ENCODE measurements around the gene PPM1L.

The PPM1L gene

GRCh38 chr3:160927620-160928019 is 171.6 kb downstream of the PPM1L start:
- no peaks in the 10 kb centered on the region for H3K27me3 ChIP-seq (ENCODE audit: control insufficient read depth in 1 of 2, insufficient read depth in 2 of 2, low read length in 2 of 2)
- no peak overlapping the region for H3K4me3 ChIP-seq (ENCODE audit: low read length in 2 of 2)
- H3K36me3 ChIP-seq (ENCODE audit: control insufficient read depth in 2 of 2, insufficient read depth in 2 of 2, low read length in 2 of 2) = no peaks in the 10 kb centered on the region
- no peaks in the 10 kb centered on the region for H3K9me3 ChIP-seq (ENCODE audit: control insufficient read depth in 2 of 2, low read length in 2 of 2)
- no peak overlapping the region for H3K27ac ChIP-seq (ENCODE audit: low read length)
- no peak overlapping the region for H3K9ac ChIP-seq (ENCODE audit: low read length in 2 of 2)
- no peaks in the 10 kb centered on the region for H3K4me1 ChIP-seq (ENCODE audit: control insufficient read depth, insufficient read depth, low read length)

GRCh38 chr3:160928183-160928726 is 172.2 kb downstream of the PPM1L start:
- H3K36me3 ChIP-seq (ENCODE audit: control insufficient read depth in 2 of 2, insufficient read depth in 2 of 2, low read length in 2 of 2) = no peaks in the 10 kb centered on the region
- H3K27me3 ChIP-seq (ENCODE audit: control insufficient read depth in 1 of 2, insufficient read depth in 2 of 2, low read length in 2 of 2) = no peaks in the 10 kb centered on the region
- H3K9ac ChIP-seq (ENCODE audit: low read length in 2 of 2) = no peak overlapping the region
- no peak overlapping the region for H3K27ac ChIP-seq (ENCODE audit: low read length)
- no peak overlapping the region for H3K4me3 ChIP-seq (ENCODE audit: low read length in 2 of 2)
- H3K9me3 ChIP-seq (ENCODE audit: control insufficient read depth in 2 of 2, low read length in 2 of 2) = no peaks in the 10 kb centered on the region
- no peaks in the 10 kb centered on the region for H3K4me1 ChIP-seq (ENCODE audit: control insufficient read depth, insufficient read depth, low read length)

GRCh38 chr3:160929595-160929994 is 173.6 kb downstream of the PPM1L start:
- no peak overlapping the region for H3K9ac ChIP-seq (ENCODE audit: low read length in 2 of 2)
- no peaks in the 10 kb centered on the region for H3K27me3 ChIP-seq (ENCODE audit: control insufficient read depth in 1 of 2, insufficient read depth in 2 of 2, low read length in 2 of 2)
- no peak overlapping the region for H3K4me3 ChIP-seq (ENCODE audit: low read length in 2 of 2)
- no peaks in the 10 kb centered on the region for H3K36me3 ChIP-seq (ENCODE audit: control insufficient read depth in 2 of 2, insufficient read depth in 2 of 2, low read length in 2 of 2)
- no peak overlapping the region for H3K27ac ChIP-seq (ENCODE audit: low read length)
- no peaks in the 10 kb centered on the region for H3K9me3 ChIP-seq (ENCODE audit: control insufficient read depth in 2 of 2, low read length in 2 of 2)
- peaks cover 2% of the 10 kb centered on the region for H3K4me1 ChIP-seq (ENCODE audit: control insufficient read depth, insufficient read depth, low read length)

- no peaks in the 10 kb centered on the region for H3K36me3 ChIP-seq (ENCODE audit: control insufficient read depth in 2 of 2, insufficient read depth in 2 of 2, low read length in 2 of 2)
Measured at GRCh38 chr3:160931474-160931873, 175.4 kb downstream of the PPM1L start.

GRCh38 chr3:160935413-160936095 is 179.5 kb downstream of the PPM1L start:
- no peaks in the 10 kb centered on the region for H3K9me3 ChIP-seq (ENCODE audit: control insufficient read depth in 2 of 2, low read length in 2 of 2)
- no peaks in the 10 kb centered on the region for H3K27me3 ChIP-seq (ENCODE audit: control insufficient read depth in 1 of 2, insufficient read depth in 2 of 2, low read length in 2 of 2)
- H3K36me3 ChIP-seq (ENCODE audit: control insufficient read depth in 2 of 2, insufficient read depth in 2 of 2, low read length in 2 of 2) = no peaks in the 10 kb centered on the region
- no peak overlapping the region for H3K27ac ChIP-seq (ENCODE audit: low read length)
- no peak overlapping the region for H3K4me3 ChIP-seq (ENCODE audit: low read length in 2 of 2)
- H3K9ac ChIP-seq (ENCODE audit: low read length in 2 of 2) = no peak overlapping the region
- H3K4me1 ChIP-seq (ENCODE audit: control insufficient read depth, insufficient read depth, low read length) = peaks cover 2% of the 10 kb centered on the region

More at GRCh38 chr3:160931474-160931873, 175.4 kb downstream of the PPM1L start:
- H3K9ac ChIP-seq (ENCODE audit: low read length in 2 of 2) = no peak overlapping the region
- no peak overlapping the region for H3K4me3 ChIP-seq (ENCODE audit: low read length in 2 of 2)
- no peak overlapping the region for H3K27ac ChIP-seq (ENCODE audit: low read length)
- no peaks in the 10 kb centered on the region for H3K27me3 ChIP-seq (ENCODE audit: control insufficient read depth in 1 of 2, insufficient read depth in 2 of 2, low read length in 2 of 2)
- H3K9me3 ChIP-seq (ENCODE audit: control insufficient read depth in 2 of 2, low read length in 2 of 2) = no peaks in the 10 kb centered on the region
- H3K4me1 ChIP-seq (ENCODE audit: control insufficient read depth, insufficient read depth, low read length) = peaks cover 2% of the 10 kb centered on the region

- Histone ChIP-seq H3K36me3 (ENCODE audit: control insufficient read depth in 2 of 2, insufficient read depth in 2 of 2, low read length in 2 of 2) (no peaks in the 10 kb centered on the region), H3K4me3 (ENCODE audit: low read length in 2 of 2) (no peak overlapping the region), H3K4me1 (ENCODE audit: control insufficient read depth, insufficient read depth, low read length) (no peaks in the 10 kb centered on the region), H3K27me3 (ENCODE audit: control insufficient read depth in 1 of 2, insufficient read depth in 2 of 2, low read length in 2 of 2) (no peaks in the 10 kb centered on the region), H3K27ac (ENCODE audit: low read length) (no peak overlapping the region), H3K9ac (ENCODE audit: low read length in 2 of 2) (no peak overlapping the region), H3K9me3 (ENCODE audit: control insufficient read depth in 2 of 2, low read length in 2 of 2) (no peaks in the 10 kb centered on the region)
Measured at GRCh38 chr3:160941885-160942494, 186.0 kb downstream of the PPM1L start.

GRCh38 chr3:160943996-160944395 is 188.0 kb downstream of the PPM1L start:
- H3K27me3 ChIP-seq (ENCODE audit: control insufficient read depth in 1 of 2, insufficient read depth in 2 of 2, low read length in 2 of 2) = no peaks in the 10 kb centered on the region
- H3K4me3 ChIP-seq (ENCODE audit: low read length in 2 of 2) = no peak overlapping the region
- no peaks in the 10 kb centered on the region for H3K36me3 ChIP-seq (ENCODE audit: control insufficient read depth in 2 of 2, insufficient read depth in 2 of 2, low read length in 2 of 2)
- no peak overlapping the region for H3K9ac ChIP-seq (ENCODE audit: low read length in 2 of 2)
- H3K27ac ChIP-seq (ENCODE audit: low read length) = no peak overlapping the region
- H3K4me1 ChIP-seq (ENCODE audit: control insufficient read depth, insufficient read depth, low read length) = no peaks in the 10 kb centered on the region
- H3K9me3 ChIP-seq (ENCODE audit: control insufficient read depth in 2 of 2, low read length in 2 of 2) = no peaks in the 10 kb centered on the region

GRCh38 chr3:160945336-160945735 is 189.3 kb downstream of the PPM1L start:
- Histone ChIP-seq H3K9ac (ENCODE audit: low read length in 2 of 2) (no peak overlapping the region), H3K27me3 (ENCODE audit: control insufficient read depth in 1 of 2, insufficient read depth in 2 of 2, low read length in 2 of 2) (no peaks in the 10 kb centered on the region), H3K36me3 (ENCODE audit: control insufficient read depth in 2 of 2, insufficient read depth in 2 of 2, low read length in 2 of 2) (no peaks in the 10 kb centered on the region), H3K4me1 (ENCODE audit: control insufficient read depth, insufficient read depth, low read length) (no peaks in the 10 kb centered on the region), H3K9me3 (ENCODE audit: control insufficient read depth in 2 of 2, low read length in 2 of 2) (no peaks in the 10 kb centered on the region), H3K27ac (ENCODE audit: low read length) (no peak overlapping the region), H3K4me3 (ENCODE audit: low read length in 2 of 2) (no peak overlapping the region)

GRCh38 chr3:160948273-160948672 is 192.2 kb downstream of the PPM1L start:
- Histone ChIP-seq H3K4me1 (ENCODE audit: control insufficient read depth, insufficient read depth, low read length) (no peaks in the 10 kb centered on the region), H3K27ac (ENCODE audit: low read length) (no peak overlapping the region), H3K4me3 (ENCODE audit: low read length in 2 of 2) (no peak overlapping the region), H3K9ac (ENCODE audit: low read length in 2 of 2) (no peak overlapping the region), H3K27me3 (ENCODE audit: control insufficient read depth in 1 of 2, insufficient read depth in 2 of 2, low read length in 2 of 2) (no peaks in the 10 kb centered on the region), H3K36me3 (ENCODE audit: control insufficient read depth in 2 of 2, insufficient read depth in 2 of 2, low read length in 2 of 2) (no peaks in the 10 kb centered on the region), H3K9me3 (ENCODE audit: control insufficient read depth in 2 of 2, low read length in 2 of 2) (no peaks in the 10 kb centered on the region)

GRCh38 chr3:160949460-160949859 is 193.4 kb downstream of the PPM1L start:
- Histone ChIP-seq H3K9ac (ENCODE audit: low read length in 2 of 2) (no peak overlapping the region), H3K27me3 (ENCODE audit: control insufficient read depth in 1 of 2, insufficient read depth in 2 of 2, low read length in 2 of 2) (no peaks in the 10 kb centered on the region), H3K27ac (ENCODE audit: low read length) (no peak overlapping the region), H3K4me1 (ENCODE audit: control insufficient read depth, insufficient read depth, low read length) (no peaks in the 10 kb centered on the region), H3K4me3 (ENCODE audit: low read length in 2 of 2) (no peak overlapping the region), H3K36me3 (ENCODE audit: control insufficient read depth in 2 of 2, insufficient read depth in 2 of 2, low read length in 2 of 2) (no peaks in the 10 kb centered on the region), H3K9me3 (ENCODE audit: control insufficient read depth in 2 of 2, low read length in 2 of 2) (no peaks in the 10 kb centered on the region)

- Histone ChIP-seq H3K4me3 (ENCODE audit: low read length in 2 of 2) (no peak overlapping the region), H3K9ac (ENCODE audit: low read length in 2 of 2) (no peak overlapping the region), H3K9me3 (ENCODE audit: control insufficient read depth in 2 of 2, low read length in 2 of 2) (no peaks in the 10 kb centered on the region), H3K27ac (ENCODE audit: low read length) (no peak overlapping the region), H3K4me1 (ENCODE audit: control insufficient read depth, insufficient read depth, low read length) (no peaks in the 10 kb centered on the region), H3K36me3 (ENCODE audit: control insufficient read depth in 2 of 2, insufficient read depth in 2 of 2, low read length in 2 of 2) (no peaks in the 10 kb centered on the region), H3K27me3 (ENCODE audit: control insufficient read depth in 1 of 2, insufficient read depth in 2 of 2, low read length in 2 of 2) (no peaks in the 10 kb centered on the region)
Measured at GRCh38 chr3:160950542-160950941, 194.5 kb downstream of the PPM1L start.

All from stomach smooth muscle (tissue), 2 donors.